RWPE2 (cell line): Measurements from ENCODE around the gene ARFGAP3.

Source experiments
- ATAC-seq: fragments of 200-7000 bp; cut with Tn5 transposase; 3 replicates; pipeline ENCODE4 v1.9.1; 2021; ENCODE audit warnings: low read depth
- DNase-seq: peaks from one replicate; pipeline ENCODE4 v3.0.0-alpha.2; 2020; ENCODE audit warnings: low spot score
- H3K27ac ChIP-seq: fragments of 450-650 bp; 2 replicates; pipeline ENCODE4 v1.5.1; 2017; ENCODE audit warnings: mild to moderate bottlenecking; ENCODE audit not compliant: poor library complexity, severe bottlenecking
- H3K27me3 ChIP-seq: fragments of 250-450 bp; sonication (Bioruptor Pico); 2 replicates; pipeline ENCODE4 v1.5.1; 2021; ENCODE audit warnings: mild to moderate bottlenecking, moderate library complexity; ENCODE audit not compliant: insufficient read depth, poor library complexity, severe bottlenecking
- H3K36me3 ChIP-seq: fragments of 250-450 bp; sonication (Bioruptor Pico); 2 replicates; pipeline ENCODE4 v1.5.1; 2020; ENCODE audit warnings: low read depth, mild to moderate bottlenecking, moderate library complexity
- H3K4me1 ChIP-seq: fragments of 250-450 bp; sonication (Bioruptor Pico); 2 replicates; pipeline ENCODE4 v1.5.1; 2021; ENCODE audit warnings: mild to moderate bottlenecking, moderate library complexity; ENCODE audit not compliant: insufficient read depth, poor library complexity, severe bottlenecking
- H3K4me3 ChIP-seq: fragments of 250-450 bp; sonication (Bioruptor Pico); 2 replicates; pipeline ENCODE4 v1.5.1; 2021; ENCODE audit warnings: mild to moderate bottlenecking, moderate library complexity; ENCODE audit not compliant: severe bottlenecking
- H3K9me3 ChIP-seq: fragments of 250-450 bp; sonication (Bioruptor Pico); 2 replicates; pipeline ENCODE4 v1.5.1; 2021; ENCODE audit warnings: mild to moderate bottlenecking, moderate library complexity; ENCODE audit not compliant: severe bottlenecking
- CTCF ChIP-seq: fragments of 450-650 bp; IDR thresholded peaks from one replicate; pipeline ENCODE4 v1.5.1; 2017; ENCODE audit warnings: mild to moderate bottlenecking, moderate library complexity; ENCODE audit not compliant: poor library complexity, severe bottlenecking

ARFGAP3 gene

GRCh38 chr22:42837556-42837955 lies 19.5 kb downstream of the ARFGAP3 start:
- peaks cover 2% of the 10 kb centered on the region for H3K4me1 ChIP-seq
- H3K27ac ChIP-seq = no peak overlapping the region
- H3K27me3 ChIP-seq = no peaks in the 10 kb centered on the region
- peaks cover 63% of the 10 kb centered on the region for H3K36me3 ChIP-seq
- DNase-seq (no peak), ATAC-seq (no peak)
- H3K9me3 ChIP-seq = no peaks in the 10 kb centered on the region
- H3K4me3 ChIP-seq = no peak overlapping the region
- TF ChIP-seq CTCF = no peak

GRCh38 chr22:42836026-42836425 lies 21.0 kb downstream of the ARFGAP3 start:
- Histone ChIP-seq H3K4me3 (no peak overlapping the region), H3K27me3 (no peaks in the 10 kb centered on the region), H3K9me3 (no peaks in the 10 kb centered on the region), H3K36me3 (peaks cover 60% of the 10 kb centered on the region), H3K4me1 (no peaks in the 10 kb centered on the region), H3K27ac (no peak overlapping the region)
- no peak for DNase-seq
- no peak for ATAC-seq
- no peak for TF ChIP-seq CTCF

GRCh38 chr22:42834177-42834949 lies 22.7 kb downstream of the ARFGAP3 start:
- H3K27ac ChIP-seq = no peak overlapping the region
- no peak for TF ChIP-seq CTCF
- H3K9me3 ChIP-seq = no peaks in the 10 kb centered on the region
- no peak overlapping the region for H3K4me3 ChIP-seq
- no peak for DNase-seq
- no peak for ATAC-seq
- peaks cover 65% of the 10 kb centered on the region for H3K36me3 ChIP-seq
- no peaks in the 10 kb centered on the region for H3K4me1 ChIP-seq
- no peaks in the 10 kb centered on the region for H3K27me3 ChIP-seq

GRCh38 chr22:42833104-42833503 lies 24.0 kb downstream of the ARFGAP3 start:
- Histone ChIP-seq H3K9me3 (no peaks in the 10 kb centered on the region), H3K36me3 (peaks cover 65% of the 10 kb centered on the region), H3K4me3 (no peak overlapping the region), H3K27me3 (no peaks in the 10 kb centered on the region), H3K4me1 (no peaks in the 10 kb centered on the region), H3K27ac (no peak overlapping the region)
- no peak for ATAC-seq
- no peak for DNase-seq
- TF ChIP-seq CTCF = no peak

- no peak for TF ChIP-seq CTCF
- no peak overlapping the region for H3K27ac ChIP-seq
- ATAC-seq (no peak), DNase-seq (no peak)
- no peaks in the 10 kb centered on the region for H3K27me3 ChIP-seq
- no peaks in the 10 kb centered on the region for H3K4me1 ChIP-seq
- peaks cover 74% of the 10 kb centered on the region for H3K36me3 ChIP-seq
- H3K9me3 ChIP-seq = no peaks in the 10 kb centered on the region
- no peak overlapping the region for H3K4me3 ChIP-seq
Observed at GRCh38 chr22:42831712-42832111, 25.4 kb downstream of the ARFGAP3 start.
